Endodermal cell (in vitro differentiated cells): Measurements from ENCODE around the gene PTPN14. TPM values are rescaled to one million over a fixed set of nuclear protein-coding genes. Genes with fewer than 3 reads are reported as not detected.

Source experiments
- DNase-seq: peaks from one replicate; pipeline ENCODE4 v3.0.0-alpha.2; 2017
- H3K27ac ChIP-seq: 2 replicates; pipeline ENCODE4 v1.5.1; 2013; ENCODE audit warnings: mild to moderate bottlenecking, low read depth, low read length, moderate library complexity
- H3K27me3 ChIP-seq: 2 replicates; pipeline ENCODE4 v1.6.1; 2013; ENCODE audit warnings: mild to moderate bottlenecking, low read length, moderate library complexity; ENCODE audit not compliant: insufficient read depth, control insufficient read depth, poor library complexity, severe bottlenecking
- H3K36me3 ChIP-seq: 2 replicates; pipeline ENCODE4 v1.7.0; 2013; ENCODE audit warnings: mild to moderate bottlenecking, low read length, moderate library complexity; ENCODE audit not compliant: control insufficient read depth, insufficient read depth
- H3K4me1 ChIP-seq: one replicate; pipeline ENCODE4 v1.7.0; 2013; ENCODE audit warnings: low read length; ENCODE audit not compliant: control insufficient read depth, insufficient read depth
- H3K4me3 ChIP-seq: 2 replicates; pipeline ENCODE4 v1.5.1; 2013; ENCODE audit warnings: mild to moderate bottlenecking, low read length, moderate library complexity
- H3K9ac ChIP-seq: 2 replicates; pipeline ENCODE4 v1.6.1; 2013; ENCODE audit warnings: mild to moderate bottlenecking, low read length, moderate library complexity; ENCODE audit not compliant: poor library complexity, severe bottlenecking; ENCODE audit errors: extremely low read depth
- H3K9me3 ChIP-seq: 2 replicates; pipeline ENCODE4 v1.6.1; 2013; ENCODE audit warnings: mild to moderate bottlenecking, low read length, moderate library complexity; ENCODE audit not compliant: control insufficient read depth
- H3K27ac Mint-ChIP-seq: 2 replicates; pipeline ENCODE4 v1.8.0; 2020; ENCODE audit warnings: mixed read lengths
- H3K27me3 Mint-ChIP-seq: 2 replicates; pipeline ENCODE4 v1.8.0; 2021; ENCODE audit warnings: mild to moderate bottlenecking, mixed read lengths; ENCODE audit not compliant: insufficient read depth
- H3K36me3 Mint-ChIP-seq: 2 replicates; pipeline ENCODE4 v1.8.0; 2020; ENCODE audit warnings: low read depth, mixed read lengths
- H3K4me1 Mint-ChIP-seq: 2 replicates; pipeline ENCODE4 v1.8.0; 2020; ENCODE audit warnings: mixed read lengths
- H3K4me3 Mint-ChIP-seq: 2 replicates; pipeline ENCODE4 v1.8.0; 2020; ENCODE audit warnings: mild to moderate bottlenecking, moderate library complexity, mixed read lengths
- H3K9me3 Mint-ChIP-seq: 2 replicates; pipeline ENCODE4 v1.8.0; 2020; ENCODE audit warnings: mild to moderate bottlenecking, mixed read lengths
- WGBS, 2 experiments: methylation state at CpG; one replicate each; pipeline versions ENCODE4 v1.1.5 to v1.1.7; 2013; ENCODE audit warnings: missing lambda C conversion rate in 2 of 2, mixed read lengths in 1 of 2; ENCODE audit not compliant: insufficient coverage in 1 of 2, insufficient read length in 1 of 2; 5-methylcytosine and 5-hydroxymethylcytosine counted together
- total RNA-seq, 2 donors: library from RNA; stranded (reverse); fragmentation: NEBNext Ultra II Directional in 1 of 2; extraction: Animal tissue kit (Norgen Biotek cat#: 25700) in 1 of 2; gene quantifications; 2 replicates in 1 of 2; 3 replicates in 1 of 2; pipeline ENCODE4 v1.2.1, GENCODE V29; 2021
- TF ChIP-seq, protein P1 (sequence below): fragments of 200-600 bp; sonication (generic); conservative IDR thresholded peaks from 2 replicates; pipeline ENCODE4 v1.5.0; 2021; ENCODE audit warnings: antibody characterized with exemption, mild to moderate bottlenecking

PTPN14 gene
- total RNA-seq, 2 donors from 2014 or later, result 72.6 to 93.2 TPM

GRCh38 chr1:214386747-214387146 lies 164.7 kb downstream of the PTPN14 start:
- peaks cover 11% of the 10 kb centered on the region for H3K4me1 Mint-ChIP-seq
- no peak overlapping the region for H3K4me3 Mint-ChIP-seq
- H3K4me3 ChIP-seq, result no peak overlapping the region
- peaks cover 83% of the 10 kb centered on the region for H3K36me3 ChIP-seq
- no peak for DNase-seq
- no peaks in the 10 kb centered on the region for H3K9me3 Mint-ChIP-seq
- no peak overlapping the region for H3K9ac ChIP-seq
- H3K36me3 Mint-ChIP-seq, result peaks cover 54% of the 10 kb centered on the region
- no peaks in the 10 kb centered on the region for H3K27me3 ChIP-seq
- no peak overlapping the region for H3K27ac Mint-ChIP-seq
- H3K27ac ChIP-seq, result no peak overlapping the region
- TF ChIP-seq, protein P1, sequence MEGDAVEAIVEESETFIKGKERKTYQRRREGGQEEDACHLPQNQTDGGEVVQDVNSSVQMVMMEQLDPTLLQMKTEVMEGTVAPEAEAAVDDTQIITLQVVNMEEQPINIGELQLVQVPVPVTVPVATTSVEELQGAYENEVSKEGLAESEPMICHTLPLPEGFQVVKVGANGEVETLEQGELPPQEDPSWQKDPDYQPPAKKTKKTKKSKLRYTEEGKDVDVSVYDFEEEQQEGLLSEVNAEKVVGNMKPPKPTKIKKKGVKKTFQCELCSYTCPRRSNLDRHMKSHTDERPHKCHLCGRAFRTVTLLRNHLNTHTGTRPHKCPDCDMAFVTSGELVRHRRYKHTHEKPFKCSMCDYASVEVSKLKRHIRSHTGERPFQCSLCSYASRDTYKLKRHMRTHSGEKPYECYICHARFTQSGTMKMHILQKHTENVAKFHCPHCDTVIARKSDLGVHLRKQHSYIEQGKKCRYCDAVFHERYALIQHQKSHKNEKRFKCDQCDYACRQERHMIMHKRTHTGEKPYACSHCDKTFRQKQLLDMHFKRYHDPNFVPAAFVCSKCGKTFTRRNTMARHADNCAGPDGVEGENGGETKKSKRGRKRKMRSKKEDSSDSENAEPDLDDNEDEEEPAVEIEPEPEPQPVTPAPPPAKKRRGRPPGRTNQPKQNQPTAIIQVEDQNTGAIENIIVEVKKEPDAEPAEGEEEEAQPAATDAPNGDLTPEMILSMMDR, result no peak
- H3K27me3 Mint-ChIP-seq, result peaks cover 3% of the 10 kb centered on the region
- H3K4me1 ChIP-seq, result no peaks in the 10 kb centered on the region
- 96 to 100% methylated on average over 1 to 14 of the region's 14 CpGs for WGBS, 2 experiments
- no peaks in the 10 kb centered on the region for H3K9me3 ChIP-seq

DNA sequence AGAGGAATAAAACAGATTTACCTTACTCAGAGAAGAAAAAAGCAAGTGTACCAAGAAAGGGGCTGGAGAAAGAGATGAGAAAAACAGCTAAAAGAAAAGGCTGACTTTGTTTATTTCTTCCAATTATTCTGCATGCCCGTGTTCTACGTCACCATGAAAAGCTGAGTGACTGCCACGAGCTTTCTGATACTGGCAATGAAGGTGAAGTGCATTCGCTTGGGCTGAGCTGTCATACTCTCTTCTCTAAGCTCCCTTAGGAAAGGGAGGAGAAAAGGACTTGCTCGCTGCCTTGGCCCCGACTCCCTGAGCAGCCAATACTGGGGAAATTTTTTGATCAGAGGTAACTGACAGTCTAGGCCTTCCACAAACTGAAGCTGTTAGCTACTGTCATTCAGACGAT lies 165.1 kb downstream of the PTPN14 start:
- no peak overlapping the region for H3K27ac ChIP-seq
- no peaks in the 10 kb centered on the region for H3K9me3 ChIP-seq
- peaks cover 84% of the 10 kb centered on the region for H3K36me3 ChIP-seq
- no peaks in the 10 kb centered on the region for H3K27me3 ChIP-seq
- H3K4me3 ChIP-seq, result no peak overlapping the region
- 96% methylated on average over 7 of the region's 7 CpGs for WGBS, 2 experiments
- Mint-ChIP-seq H3K27me3 (peaks cover 6% of the 10 kb centered on the region), H3K4me3 (no peak overlapping the region), H3K9me3 (no peaks in the 10 kb centered on the region), H3K36me3 (peaks cover 58% of the 10 kb centered on the region), H3K4me1 (peaks cover 11% of the 10 kb centered on the region), H3K27ac (no peak overlapping the region)
- no peak for DNase-seq
- TF ChIP-seq, protein P1, result no peak
- H3K9ac ChIP-seq, result no peak overlapping the region
- H3K4me1 ChIP-seq, result no peaks in the 10 kb centered on the region

DNA sequence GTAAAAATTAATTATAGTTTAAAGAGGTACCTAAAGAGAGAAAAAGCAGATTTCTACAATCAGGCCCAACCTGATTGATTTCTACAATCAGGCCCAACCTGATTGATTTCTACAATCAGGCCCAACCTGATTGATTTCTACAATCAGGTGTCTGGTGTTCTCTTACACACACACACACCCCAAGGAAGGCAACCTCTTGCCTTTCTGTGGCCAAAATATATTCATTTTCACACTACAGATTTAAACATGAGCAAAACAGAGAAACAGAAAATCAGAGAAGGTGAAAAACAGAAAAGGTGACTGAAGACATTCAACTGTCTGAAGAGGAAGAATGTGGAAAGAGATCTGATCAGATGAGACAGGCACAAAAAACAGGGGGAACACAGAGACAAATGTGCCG lies 166.0 kb downstream of the PTPN14 start:
- 80 to 93% methylated on average over 1 of the region's 1 CpG for WGBS, 2 experiments
- H3K9me3 ChIP-seq, result no peaks in the 10 kb centered on the region

More for the DNA sequence above, 166.0 kb downstream of the PTPN14 start:
- Mint-ChIP-seq H3K9me3 (no peaks in the 10 kb centered on the region), H3K27ac (no peak overlapping the region), H3K27me3 (peaks cover 11% of the 10 kb centered on the region), H3K36me3 (peaks cover 62% of the 10 kb centered on the region), H3K4me1 (peaks cover 13% of the 10 kb centered on the region), H3K4me3 (no peak overlapping the region)
- DNase-seq, result no peak
- H3K36me3 ChIP-seq, result peaks cover 87% of the 10 kb centered on the region
- H3K4me1 ChIP-seq, result peaks cover 5% of the 10 kb centered on the region
- no peak overlapping the region for H3K27ac ChIP-seq
- H3K9ac ChIP-seq, result no peak overlapping the region
- TF ChIP-seq, protein P1, result no peak
- H3K4me3 ChIP-seq, result no peak overlapping the region
- no peaks in the 10 kb centered on the region for H3K27me3 ChIP-seq
